Measurements from ENCODE around the gene PTK6.

PTK6 gene

DNA sequence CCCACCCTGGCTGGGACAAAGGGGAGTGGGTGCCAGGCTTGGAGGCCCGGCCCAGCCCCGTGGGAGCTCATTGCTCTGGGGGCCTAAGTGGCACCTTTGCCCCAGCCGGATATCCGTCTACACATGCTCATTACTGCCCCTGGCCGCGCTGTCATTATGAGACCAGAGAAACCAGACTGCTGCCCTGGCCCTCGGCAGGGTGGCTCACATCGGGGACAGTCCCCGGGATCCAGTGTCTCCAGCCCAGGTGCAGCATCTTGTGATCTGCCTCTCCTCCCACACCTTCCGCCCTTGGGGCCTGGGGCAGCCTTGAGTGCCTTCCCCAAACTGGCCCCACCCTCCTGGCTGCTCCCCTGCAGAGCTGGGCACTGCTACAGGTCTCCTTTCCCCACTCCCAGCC is 5.5 kb upstream of the PTK6 start:
- no peak for DNase-seq

DNA sequence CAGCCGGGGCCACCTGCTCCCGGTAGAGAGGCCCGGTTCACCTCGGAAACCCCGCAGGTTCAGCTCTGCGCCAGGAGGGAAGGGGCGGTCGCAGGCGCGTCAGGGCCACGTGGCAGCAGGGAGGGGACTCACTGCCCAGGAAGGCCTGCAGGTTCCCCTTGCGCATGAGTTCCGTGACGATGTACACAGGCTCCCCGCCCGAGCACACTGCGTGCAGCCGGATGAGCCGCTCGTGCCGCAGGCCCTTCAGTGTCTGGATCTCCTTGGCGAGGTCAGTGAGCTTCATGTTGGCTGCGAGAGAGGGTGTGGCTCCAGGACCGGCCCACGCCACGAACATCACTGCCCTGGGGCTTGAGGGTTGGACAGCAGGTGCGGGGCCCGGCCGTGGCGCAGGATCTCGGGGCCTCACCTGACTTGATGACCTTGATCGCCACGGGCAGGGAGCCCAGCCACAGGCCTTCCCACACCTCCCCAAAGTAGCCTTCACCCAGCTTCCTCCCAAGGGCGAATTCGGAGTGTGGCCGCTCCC is 4.9 kb upstream of the PTK6 start:
- no peak for DNase-seq

DNA sequence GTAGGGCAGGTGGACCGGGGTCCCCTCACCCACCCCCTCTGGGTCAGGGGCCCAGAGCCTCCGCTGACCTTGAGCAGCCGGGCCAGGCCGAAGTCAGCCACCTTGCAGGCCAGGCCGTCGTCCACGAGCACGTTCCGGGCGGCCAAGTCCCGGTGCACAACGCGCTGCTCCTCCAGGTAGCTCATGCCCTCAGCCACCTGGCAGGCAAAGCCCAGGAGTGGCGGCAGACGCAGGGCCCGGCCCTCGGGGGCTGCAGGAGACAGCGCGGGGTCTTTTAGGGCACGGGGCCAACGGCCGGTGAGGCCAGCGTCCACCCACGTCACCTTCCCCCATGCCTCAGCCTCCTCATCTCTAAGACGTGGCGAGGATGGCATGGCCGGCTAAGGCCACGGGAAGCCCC is 4.2 kb upstream of the PTK6 start:
- no peak for DNase-seq

DNA sequence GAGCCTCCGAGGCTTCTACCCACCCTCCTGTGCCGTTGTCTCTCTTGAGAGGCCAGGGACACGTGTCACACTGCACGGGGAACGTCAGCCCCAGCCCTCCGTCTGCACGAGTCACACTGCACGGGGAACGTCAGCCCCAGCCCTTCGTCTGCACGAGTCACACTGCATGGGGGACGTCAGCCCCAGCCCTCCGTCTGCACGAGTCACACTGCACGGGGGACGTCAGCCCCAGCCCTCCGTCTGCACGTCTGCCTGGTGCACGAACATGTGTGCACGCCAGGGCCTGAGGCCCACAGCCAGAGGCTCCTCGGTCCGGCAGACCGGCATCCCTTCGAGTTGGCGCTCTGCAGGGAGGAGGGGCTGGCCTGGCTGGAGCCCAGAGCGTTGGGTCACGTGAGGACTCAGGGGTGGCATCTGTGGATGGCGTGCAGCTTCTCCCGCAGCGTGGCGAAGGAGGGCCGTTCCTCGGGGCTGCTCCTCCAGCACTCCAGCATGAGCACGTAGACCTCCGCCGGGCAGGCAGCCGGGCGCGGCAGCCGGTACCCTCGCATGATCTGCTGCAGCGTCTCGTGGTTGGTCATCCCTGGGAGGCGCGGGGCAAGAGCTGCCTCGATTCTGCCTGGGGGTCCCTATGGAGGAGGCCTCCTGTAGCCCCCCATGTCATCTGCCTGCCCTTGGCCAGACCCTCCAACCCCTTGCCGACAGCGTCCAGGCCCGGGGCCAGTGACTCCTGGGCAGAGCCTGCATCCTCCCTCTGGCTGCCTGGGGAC is 3.4 kb upstream of the PTK6 start:
- no peak for DNase-seq

DNA sequence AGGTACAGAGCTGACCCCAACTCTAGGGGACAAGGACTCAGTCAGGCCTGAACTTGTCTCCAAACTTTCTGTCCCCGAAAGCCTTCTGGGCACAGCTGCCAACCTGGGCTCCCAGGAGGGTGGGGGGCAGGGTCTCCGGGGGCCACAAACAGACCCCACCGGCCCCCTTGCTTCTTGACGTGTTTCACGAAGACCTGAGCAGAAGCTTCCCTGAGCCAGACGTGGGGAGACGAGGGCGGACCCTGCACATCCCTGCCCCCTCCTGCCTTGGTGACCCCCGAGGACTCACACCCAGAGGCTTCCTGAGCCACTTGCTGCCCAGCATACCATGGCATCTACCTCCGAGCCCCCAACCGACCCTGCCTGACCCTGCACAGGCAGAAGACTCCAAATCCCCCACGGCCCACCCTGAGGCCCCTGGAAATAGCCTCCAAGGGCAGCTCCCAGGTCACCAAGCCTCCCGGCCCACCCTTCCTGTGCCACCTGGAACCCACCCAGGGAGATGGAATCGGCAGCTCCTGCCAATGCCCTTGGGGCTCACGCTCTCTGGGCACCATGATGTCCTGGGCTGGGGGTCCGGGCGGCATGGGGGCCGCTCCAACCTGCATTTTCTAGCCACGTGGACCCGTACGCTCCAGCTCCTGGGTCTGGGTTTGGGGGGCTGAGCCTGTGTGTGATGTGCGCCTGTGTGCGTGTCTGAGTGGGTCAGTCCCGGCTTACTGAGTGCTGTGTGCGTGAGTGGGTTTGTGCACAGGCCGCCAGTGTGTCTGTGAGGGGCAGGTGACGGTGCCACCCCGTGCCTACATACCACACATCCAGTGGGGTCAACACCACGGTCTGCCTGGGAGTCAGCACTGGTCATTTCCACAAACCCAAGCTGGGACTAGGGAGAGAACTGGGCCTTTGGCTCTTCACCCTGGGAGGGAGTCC is 2.5 kb upstream of the PTK6 start:
- no peak for DNase-seq

DNA sequence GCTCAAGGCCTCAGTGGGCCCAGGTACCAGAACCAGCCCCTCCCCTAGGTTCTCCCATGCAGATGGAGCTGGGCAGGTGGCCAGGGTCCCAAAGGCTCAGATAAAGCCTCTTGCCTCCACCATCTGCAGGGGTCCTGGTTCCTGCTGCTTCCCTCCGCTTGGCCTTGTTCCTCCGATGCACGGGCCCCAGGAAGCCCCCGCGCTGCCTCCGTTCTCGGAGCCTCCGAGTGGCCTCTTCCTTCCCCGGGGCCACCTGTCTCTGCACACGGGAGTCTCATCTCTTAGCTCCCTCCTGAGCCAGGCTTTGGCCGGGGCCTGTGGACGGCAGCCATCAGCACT is 1.9 kb upstream of the PTK6 start:
- no peak for DNase-seq

DNA sequence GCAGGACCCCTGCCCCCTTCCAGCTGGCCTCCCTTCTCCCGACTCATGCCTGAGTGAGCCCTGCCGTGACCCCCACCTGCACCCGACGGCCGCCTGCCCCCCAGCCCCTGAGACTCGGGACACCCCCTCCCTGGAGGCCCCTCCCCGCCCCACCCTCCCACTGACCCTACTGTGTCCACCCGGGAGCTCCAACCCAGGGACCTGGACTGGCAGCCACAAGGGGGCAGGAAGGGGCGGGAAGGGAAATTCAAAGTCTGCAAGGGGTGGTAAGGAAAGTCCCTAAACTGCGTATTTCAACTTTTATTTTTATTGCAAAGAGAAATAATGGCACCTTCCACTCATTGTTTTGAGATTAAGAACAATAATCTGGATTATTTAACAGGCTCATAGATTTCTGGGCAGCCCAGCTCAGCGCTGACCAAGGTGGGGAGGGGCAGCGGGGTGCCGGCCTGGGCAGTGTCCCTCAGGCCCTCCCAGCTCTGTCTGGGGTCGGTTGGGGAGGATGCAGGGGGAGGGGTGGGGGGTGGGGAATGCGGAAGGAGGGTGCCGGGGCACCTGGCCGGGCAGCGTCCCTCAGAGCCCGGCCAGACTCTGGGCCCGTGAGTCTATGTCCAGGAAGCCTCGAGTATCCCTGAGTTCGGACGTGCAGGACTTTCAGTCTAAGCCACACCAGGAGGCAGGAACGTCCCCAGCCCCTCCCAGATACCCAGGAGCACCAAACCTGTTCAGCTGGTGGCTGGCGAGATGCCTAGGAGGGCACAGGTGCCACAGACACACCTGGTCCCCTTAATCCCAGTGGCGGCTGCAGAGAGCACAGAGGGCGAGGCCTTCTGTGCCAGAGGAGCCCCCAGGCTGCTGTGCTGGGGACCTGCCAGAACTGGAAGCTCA is 1.3 kb upstream of the PTK6 start:
- DNase-seq = no peak

DNA sequence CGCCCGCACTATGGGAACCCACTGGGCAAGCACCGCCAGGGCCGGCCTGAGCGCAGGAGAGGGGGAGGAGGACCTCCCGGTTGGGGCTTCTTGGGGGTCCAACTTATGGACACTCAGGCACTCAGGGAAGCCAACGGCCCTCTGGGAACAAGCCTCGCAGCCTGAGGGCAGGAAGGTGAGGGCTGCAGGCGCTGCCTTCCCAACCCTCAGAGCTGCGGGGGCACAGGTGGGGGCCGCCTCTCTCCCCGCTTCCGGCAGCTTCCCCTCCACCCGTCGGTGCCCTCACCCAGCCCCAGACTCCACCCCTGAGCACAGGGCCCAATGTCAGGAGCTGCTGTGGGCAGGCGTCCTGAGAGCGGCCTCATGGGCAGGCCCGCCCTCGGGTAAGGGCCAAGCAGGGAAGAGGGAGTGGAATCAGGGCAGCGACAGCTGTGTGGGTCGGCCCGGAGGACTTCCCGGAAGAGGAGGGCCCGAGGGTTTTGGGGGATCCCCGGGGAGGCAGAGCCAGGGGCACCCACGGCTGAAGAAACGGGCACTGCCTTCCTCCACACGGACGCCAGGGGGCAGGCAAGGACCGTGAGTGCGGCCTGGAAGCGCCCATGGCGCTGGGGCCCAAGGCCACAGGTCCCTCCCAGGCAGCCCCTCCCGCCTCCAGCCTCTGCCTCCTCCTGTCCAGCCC is 488 bp upstream of the PTK6 start:
- peak; percentile 97 for DNase-seq

DNA sequence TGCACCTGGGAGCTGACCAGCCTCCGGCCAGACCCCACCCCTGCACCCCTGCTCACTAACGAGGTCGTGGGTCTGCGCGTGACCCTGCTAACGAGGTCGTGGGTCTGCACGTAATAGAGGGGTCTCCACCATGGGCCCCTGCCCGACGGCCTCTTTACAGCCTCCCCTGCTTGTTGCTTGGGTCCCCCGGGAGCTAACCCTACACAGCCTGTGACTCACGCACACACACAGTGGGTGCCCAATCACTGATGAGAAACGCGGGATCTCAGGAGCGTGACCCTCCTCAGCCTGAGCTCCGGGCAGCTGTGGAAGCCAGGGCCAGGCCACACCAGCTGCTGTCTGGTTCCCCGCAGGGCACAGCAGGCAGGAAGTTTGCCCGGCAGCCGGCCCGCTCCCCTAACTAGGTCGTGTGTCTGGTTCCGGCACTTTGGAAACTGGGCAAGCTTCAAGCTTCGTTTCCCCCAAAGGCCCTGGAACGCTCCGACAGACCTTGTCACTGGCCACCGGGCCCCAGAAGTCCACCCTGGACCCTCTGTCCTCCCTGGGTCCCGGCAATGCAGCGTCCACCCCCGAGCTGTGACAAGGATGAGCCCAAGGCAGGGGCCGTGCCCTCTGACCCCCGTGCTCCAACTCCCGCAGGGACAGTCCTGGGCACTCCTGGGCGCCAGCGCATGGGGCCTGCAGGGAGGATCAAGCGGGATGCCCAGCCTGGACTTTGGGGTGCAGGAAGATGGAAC is 767 bp downstream of the PTK6 start:
- DNase-seq = no peak

DNA sequence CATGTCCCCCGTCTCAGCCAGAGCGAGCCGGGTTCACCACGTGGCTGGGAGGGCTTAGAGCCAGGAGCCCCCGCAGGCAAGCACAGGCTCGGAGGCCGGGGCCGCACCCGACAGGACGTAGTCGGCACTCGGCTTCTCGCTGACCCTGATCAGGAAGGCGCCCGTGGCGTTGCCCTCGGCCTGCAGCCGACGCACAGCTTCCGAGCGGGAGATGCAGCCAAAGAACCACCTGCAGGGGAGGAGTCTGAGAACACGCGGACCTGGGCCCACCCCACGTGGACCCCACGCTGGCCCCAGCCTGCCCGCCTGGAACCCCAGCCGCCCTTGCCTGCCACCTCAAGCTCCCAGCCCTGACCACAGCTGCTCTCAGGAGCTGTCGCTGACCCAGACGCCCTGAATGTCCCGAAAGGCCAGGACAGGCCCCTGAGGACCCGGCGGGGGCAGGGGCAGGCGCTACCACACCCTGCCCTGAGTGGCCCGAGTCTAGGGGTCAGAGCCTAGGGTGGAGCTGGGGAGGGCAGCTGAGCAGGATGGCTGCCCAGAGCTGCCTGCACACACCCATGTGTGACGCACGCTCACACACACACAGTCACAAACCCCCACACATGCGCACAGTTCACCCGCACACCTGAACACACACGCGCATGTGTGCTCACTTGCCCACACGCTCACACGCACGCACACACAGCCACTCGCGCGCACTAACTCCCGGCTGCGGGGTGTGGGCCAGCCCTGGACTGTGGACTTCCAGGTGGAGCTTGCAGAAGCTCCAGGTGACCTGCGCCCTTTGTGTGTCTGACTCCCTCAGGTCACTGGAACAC is 2.1 kb downstream of the PTK6 start:
- no peak for DNase-seq

DNA sequence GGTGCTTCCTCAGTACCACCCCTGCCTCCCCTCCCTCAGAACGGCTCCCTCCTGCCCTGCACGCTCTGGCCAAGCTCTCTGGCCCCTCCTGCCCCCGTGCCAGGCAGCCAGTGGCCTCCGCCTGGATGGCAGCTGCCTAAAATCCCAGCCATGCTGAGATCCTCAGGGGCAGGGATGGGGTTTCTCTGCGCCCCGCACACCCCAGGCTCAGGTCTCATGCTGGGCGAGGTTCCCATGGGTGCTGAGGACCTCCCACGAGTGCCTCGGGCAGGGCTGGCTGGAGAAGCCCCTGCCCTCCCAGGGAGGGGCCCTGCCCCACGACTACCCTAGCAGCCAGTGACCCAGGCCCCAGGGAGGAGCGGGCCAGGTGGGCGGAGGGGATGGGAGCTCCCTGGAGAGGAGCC is 2.7 kb downstream of the PTK6 start:
- no peak for DNase-seq

DNA sequence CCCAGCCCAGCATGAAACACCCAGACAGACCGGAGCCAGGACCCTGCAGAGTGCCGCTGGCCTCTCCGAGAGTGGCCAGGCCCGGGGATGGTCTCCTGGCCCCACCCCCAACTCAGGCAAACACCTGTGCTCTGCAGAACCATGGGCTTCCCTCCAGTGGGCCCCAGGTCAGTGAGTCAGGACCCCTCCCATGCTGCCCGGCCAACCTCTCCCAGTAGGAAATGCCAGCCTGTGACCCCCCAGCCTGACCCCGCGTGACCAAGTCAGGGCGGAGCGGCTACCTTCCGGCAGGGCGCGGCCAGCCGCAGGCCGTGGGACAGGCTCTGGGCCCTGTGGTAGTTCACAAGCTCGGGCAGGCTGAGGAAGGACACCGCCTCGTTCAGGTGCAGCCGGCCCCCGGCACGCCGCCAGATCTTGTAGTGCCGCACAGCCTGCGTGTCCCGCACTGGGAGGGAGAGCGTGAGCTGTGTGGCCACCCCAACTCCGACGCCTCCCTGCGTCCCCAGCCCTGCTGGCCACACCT is 3.2 kb downstream of the PTK6 start:
- DNase-seq = no peak

DNA sequence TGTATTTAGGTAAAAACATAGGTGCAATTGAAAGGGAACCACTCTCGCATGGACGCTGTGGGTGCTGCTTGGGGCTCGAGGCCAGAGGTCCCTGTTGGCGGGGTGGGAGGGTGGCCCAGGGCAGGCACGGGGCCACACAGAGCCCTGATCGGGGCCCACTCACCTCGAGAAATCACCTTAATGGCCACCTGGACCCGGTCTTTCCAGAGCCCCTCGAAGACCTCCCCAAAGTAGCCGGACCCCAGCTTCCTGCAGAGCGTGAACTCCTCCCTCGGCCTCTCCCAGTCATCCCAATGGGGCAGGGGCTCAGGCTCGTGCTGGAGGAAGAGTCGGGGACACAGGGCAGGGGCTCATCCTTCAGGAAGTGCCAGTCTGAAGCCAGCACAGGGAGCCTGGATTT is 3.8 kb downstream of the PTK6 start:
- DNase-seq = no peak

DNA sequence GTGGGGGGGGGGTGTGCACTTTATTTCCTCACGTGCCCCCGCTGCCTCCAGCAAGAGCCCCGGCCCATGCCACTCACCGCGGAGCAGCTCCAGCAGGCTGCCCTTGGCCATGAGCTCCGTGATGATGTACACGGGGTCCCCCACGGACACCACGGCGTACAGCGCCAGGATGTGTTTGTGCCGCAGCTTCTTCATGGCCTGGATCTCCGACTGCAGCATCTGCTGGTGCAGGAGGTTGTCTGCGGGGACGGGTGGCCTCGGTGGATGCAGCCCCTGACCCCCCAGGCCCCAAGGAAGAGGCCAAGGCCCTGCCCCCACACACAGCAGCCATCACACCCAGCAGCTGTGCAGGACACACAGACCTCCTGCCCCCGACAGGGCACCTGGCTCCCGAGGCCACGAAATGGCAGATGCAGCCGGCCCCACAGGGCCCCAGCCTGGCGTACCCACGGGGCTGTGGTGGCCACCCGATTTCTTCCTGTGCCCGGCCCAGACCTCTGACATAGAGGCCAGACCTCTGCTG is 4.7 kb downstream of the PTK6 start:
- DNase-seq = no peak

DNA sequence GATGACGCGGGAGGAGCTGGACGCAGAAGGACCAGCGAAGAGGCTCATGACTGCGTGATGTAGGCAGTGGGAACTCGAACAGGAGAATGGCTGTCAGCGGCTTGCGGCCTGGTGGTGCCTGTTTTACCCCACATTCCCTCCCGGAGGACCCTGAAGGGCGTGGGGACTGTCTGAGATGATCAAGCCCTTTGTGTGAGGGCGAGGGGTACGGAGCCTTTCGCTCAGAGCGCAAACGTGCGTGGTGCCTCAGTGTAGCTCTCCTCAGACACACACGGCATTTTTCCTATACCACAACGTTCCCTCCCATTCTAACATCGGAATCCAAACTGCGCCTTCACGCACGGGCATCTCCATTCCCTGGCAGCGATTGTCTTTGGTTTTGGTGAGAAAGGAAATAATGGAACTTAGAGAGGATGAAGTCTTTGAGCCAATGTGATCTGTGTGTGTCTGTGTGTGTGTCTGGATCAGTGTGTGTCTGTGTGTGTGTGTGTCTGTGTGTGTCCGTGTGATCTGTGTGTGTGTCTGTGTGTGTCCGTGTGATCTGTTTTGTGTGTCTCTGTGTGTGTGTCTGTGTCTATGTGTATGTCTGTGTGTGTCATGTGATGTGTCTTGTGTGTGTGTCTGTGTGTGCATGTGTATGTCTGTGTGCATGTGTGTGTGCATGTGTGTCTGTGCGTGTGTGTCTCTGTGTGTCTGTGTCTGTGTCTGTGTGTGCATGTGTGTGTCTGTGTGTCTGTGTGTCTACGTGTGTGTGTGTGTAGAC is 5.3 kb downstream of the PTK6 start:
- DNase-seq = no peak

DNA sequence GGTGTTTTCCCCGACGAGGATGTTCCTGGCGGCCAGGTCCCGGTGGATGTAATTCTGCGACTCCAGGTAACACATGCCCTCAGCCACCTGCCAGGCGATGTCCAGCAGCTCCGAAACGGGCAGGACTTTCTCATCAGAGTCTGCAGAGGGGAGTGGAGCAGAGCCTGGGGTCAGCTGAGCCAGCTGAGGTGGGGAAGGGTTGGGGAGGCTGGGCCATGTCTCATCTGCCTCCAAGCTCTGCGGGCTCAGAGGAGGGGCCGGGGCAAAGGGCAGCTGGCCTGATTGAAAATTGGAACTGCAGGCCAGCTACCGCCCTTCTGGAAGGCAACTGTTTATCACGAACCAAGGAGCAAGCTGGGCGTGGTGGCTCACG is 6.4 kb downstream of the PTK6 start:
- DNase-seq = no peak

DNA sequence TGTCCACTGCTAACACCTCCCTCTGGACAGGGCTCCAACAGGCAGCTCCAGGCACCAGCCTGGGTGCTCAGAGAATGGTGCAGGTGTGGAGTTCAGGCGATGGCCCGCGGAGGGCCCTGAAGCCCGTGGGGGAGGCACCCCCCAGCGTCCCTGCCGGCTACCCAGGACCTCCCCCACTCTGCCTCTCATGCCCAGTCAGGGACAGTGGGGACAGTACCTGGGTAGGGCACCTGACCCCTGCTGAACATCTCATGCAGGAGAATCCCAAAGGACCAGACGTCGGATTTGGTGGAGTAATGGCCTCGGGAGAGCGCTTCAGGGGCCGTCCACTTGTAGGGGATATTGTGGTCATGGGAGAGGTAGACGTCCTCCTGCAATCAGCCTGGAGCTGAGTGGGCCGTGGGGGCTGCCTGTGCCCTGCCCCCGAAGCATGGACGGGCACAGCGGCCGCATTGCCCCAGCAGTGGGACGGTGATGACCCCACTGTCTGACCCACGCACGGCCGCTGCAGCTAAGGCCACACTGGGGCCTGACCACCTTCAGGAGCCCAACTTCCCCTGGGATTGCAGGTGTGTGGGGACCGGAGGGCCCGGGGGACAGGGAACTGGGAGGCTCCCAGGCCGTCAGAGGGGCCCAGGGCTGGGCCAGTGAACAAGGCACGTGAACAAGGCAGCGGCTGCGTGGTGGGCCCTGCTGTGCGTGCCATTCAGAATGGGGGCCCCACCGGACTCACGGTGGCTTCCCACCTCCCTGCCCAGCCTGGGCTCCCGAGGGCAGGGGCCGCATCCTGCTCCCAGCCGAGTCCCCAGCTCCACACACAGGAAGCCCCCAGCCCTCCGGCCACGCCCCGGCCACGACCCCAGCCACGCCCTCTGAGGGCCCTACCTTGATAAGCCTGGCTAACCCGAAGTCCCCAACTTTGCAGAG is 7.1 kb downstream of the PTK6 start:
- no peak for DNase-seq

DNA sequence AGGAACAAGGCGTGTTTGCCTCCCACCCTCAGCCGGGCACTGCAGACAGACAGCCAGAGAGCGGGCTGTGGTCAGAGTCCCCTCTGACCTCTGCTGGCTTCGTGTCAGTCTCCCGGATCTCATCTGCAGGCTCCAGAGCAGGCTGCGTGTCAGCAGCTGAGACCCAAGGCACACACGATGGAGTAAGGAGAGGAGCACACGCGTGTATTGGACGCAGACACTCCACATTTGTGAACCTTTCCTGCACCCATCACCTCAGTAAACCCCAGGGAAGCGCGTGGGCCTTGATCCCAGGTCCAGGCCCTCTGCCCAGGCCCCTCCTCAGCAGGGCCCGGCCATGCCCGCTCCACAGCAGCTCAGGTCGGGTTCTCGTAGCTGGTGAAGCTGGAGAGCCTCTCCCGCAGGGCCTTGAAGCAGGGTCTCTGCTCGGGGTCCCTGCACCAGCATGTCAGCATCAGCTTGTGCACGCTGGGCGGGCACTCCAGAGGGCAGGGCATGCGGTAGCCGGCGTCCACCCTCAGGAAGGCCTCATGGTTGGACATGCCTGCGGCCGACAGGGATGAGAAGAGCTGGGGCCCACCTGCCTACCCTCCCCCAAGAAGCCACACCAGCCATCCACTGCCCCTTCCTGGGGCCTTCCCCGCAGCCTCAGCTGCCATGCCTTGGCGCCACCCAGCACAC is 7.9 kb downstream of the PTK6 start:
- no peak for DNase-seq
